Endometrium (tissue), 2 donors: ENCODE measurements around the gene WNK2.

Experiments used
- FAIRE-seq: peaks from 2 replicates; lab custom pipeline; 2012; peaks lifted over from hg19 to GRCh38; lab: Jason Lieb, UNC
- donor health status: control.
- donor health status: control.

WNK2 gene

GRCh38 chr9:93267681-93268505 is 84.0 kb downstream of the WNK2 start:
- FAIRE-seq = no peak

DNA sequence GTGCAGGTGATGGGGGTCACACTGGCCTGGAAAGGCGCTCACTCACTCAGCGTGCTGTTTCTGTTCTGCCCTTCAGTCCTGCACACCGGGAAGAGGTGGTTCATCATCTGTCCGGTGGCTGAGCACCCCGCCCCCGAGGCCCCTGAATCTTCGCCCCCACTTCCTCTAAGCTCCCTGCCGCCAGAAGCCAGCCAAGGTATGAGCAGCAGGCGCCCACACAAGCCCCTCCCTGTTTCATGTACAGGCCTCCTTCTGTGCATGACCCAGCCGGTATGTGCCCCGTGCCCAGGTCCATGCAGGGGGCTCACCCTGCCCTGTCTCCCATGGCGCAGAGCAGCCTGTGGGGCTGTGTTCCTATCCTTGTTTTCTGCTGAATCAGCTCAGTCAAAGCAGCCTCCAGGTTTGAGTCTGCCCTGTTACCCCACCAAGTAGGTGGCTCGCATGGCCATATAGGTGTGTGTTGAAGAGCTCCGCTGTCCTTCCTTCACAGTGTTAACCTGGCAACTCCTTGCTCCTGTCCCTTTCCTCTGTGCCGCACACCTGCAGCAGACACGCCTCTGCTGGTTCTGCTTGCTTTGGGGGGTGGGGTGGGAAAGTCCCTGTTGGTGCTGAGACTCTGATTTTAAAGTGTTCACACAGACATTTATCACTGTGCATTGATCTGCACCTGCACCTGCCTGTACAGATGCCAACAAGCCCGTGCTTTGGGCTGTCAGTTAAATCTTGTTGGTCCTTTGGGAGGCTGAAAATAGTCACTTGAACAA is 84.8 kb downstream of the WNK2 start:
- FAIRE-seq = no peak

DNA sequence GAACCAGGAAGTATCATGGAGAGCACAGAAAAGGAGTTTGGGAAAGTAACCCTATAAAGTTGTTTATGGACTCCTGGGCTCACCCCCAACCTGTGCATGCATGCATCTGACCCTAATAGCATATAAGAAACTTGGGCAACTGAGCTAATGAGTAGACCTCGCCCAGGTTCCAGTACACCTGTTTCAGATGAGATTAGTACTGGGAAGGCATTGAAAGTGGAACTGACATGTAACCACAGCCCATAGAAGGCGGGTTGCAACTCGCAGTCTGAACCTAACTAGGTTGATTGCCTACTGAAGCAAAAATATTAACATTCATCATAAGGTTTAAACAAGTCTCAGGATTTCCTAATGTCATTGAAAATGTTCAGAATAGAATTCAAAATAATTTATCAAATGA is 87.0 kb downstream of the WNK2 start:
- FAIRE-seq = no peak

GRCh38 chr9:93276973-93277372 is 93.0 kb downstream of the WNK2 start:
- FAIRE-seq = no peak

DNA sequence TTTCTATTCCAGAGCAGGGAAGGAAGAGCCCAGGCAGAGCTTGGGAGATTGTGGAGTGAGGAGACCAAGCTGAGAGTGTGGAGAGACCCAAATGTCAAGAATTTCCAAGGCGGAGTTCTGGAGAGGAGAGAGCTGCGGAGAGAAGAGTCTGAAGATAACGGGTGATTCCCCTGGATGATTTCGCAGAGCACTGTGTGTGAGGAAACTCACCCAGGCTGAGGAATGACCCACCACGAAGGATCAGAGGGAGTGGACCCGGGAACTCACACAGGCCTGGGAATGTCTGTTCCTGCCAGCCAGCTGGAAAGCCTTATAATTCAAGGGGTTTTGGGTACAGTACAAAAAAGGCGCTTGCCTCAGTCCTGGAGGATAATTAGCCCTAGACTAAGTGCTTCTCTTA is 94.2 kb downstream of the WNK2 start:
- FAIRE-seq = no peak

DNA sequence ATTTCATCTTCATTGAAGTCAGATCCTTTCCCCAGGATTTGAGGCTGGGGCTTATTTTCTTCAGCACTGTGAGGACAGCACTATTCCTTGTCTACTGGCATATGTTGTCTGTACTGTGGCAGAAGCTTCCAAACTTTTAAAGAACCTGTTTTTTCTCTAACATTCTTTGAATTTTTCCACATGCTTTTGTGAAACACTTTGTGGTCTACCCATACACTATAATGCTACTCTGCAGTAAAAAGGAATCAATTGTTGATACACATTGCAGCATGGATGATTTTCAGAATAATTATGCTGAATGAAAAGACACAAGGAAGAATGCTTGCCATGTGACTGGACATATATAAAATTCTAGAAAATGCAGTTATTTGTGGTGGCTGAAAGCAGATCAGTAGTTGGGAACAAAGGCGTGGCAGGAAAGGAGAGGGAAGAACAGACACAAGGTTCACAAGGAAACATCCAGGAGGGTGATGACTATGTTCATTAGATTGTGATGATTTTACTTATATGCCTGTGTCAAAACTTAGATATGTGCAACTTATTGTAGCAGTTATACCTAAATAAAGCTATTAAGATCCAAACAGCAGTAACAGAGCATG is 96.8 kb downstream of the WNK2 start:
- FAIRE-seq = no peak

DNA sequence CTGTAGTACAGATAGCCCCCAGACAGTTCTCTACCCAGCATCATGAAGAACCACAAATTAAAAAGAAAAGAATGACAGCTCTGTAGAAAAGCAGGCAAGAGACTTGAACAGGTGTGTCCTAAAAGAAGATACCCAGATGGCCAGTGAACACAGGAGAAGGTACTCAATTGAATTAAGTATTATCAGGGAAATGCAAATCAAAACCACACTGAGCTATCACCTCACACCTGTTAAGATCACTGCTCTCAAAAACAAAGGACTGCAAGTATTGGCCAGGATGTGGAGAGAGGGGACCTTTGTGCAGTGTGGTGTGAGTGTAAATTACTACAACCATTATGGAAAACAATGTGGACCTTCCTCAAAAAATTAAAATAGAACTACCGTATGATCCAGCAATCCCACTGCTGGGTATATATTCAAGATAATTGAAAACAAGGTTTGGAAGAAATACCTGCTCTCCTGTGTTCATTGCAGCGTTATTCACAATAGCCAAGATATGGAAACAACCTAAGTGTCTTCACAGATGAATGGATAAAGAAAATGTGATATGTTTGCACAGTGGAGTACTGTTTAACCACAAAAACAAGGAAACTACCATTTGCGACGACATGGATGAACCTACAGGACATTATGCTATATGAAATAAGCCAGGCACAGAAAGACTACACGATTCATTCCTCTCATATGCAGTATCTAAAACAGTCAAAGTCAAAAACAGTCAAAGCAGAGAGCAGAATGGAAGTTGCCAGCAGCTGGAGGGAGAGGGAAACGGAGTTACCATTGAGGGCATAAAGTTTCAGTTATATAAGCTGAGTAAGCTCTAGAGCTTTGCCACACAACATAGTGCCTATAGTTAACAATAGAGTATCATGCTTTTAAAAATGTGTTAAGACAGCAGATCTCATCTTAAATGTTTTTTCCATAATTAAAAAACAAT is 102.6 kb downstream of the WNK2 start:
- FAIRE-seq = no peak

- no peak for FAIRE-seq
Measured at GRCh38 chr9:93287189-93287552, 103.2 kb downstream of the WNK2 start.

DNA sequence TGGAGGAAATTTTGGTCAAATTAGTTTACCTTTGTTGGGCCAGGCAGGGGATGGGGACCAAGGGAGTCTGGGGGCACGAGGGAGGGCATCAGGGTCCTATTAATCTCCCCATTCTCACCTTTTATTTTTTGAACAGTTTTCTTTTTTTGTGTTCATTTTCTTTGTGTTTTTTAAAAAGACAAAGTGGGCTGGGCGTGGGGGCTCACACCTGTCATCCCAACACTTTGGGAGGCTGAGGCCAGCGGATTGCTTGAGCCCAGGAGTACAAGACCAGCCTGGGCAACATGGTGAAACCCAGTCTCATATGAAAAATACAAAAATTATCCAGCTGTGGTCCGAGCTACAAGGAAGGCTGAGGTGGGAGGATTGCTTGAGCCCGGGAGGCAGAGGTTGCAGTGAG is 103.7 kb downstream of the WNK2 start:
- no peak for FAIRE-seq

- no peak for FAIRE-seq
Measured at GRCh38 chr9:93288341-93288740, 104.4 kb downstream of the WNK2 start.

DNA sequence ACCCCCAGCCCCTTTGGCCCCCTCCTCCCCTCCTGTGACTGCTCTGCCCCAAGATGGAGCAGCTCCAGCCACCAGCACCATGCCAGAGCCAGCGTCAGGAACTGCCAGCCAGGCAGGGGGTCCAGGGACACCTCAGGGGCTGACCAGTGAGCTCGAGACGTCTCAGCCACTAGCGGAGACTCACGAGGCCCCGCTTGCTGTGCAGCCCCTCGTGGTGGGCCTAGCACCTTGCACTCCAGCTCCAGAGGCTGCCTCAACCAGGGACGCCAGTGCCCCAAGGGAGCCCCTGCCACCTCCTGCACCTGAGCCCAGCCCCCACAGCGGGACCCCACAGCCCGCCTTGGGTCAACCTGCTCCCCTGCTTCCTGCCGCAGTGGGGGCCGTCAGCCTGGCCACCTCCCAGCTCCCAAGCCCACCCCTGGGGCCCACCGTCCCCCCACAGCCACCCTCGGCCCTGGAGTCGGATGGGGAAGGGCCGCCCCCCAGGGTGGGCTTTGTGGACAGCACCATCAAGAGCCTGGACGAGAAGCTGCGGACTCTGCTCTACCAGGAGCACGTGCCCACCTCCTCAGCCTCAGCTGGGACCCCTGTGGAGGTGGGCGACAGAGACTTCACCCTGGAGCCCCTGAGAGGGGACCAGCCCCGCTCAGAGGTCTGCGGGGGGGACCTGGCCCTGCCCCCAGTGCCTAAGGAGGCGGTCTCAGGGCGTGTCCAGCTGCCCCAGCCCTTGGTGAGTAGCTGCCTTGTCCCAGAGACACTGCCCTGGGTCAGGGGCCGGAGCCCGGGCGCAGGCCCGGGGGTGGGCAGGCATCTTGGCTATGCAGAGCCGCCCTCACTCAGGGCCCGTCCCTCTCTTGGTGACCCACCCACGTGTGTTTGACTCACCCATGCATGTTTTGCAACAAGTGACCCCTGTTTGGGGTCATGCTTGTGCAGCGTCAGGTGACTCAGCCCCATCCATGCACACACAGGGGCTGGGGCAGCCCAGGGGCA is 105.2 kb downstream of the WNK2 start:
- no peak for FAIRE-seq

DNA sequence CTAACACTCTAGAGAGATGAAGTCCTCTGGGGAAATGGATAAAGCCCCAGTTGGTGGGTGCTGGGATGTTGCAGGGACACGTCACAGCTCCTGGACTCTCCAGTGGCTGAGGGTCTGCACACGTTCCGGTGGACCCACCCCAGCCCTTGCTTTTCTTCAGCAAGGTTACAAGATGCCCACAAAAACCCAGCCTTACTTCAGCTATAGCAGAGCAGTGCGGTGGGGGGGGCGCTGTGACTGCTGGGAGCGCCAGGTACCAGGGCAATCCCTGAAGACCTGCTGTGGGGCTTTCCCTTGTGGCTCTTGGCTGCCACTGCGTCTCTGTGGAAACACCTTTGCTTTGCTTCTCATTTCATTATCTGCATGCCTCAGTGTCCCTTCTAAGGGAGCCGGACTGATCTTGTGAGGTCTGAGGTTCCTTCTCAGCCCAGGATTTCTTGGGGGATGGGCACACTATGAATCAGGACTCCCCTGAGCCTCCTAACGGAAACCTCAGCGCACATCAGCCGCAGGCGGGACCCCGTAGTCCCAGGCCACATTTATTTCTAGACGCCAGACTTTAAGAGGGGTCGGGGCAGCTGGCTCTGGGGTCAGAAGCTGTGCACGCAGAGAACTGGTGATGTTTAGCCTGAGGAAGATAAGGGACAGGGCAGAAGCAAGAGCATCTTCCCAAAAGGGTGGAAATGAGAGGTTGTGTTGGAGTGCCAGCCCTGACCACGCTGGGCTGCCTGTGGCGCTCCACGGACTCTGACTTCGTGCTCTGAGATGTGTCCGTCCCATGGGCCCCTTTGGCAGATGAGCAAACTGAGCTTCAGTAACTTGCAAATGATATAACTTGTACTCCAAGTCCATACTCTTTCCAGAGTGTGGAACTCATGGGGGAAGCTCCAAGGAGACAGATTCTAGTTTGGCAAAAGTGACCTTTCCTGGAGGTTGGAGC is 106.8 kb downstream of the WNK2 start:
- no peak for FAIRE-seq

DNA sequence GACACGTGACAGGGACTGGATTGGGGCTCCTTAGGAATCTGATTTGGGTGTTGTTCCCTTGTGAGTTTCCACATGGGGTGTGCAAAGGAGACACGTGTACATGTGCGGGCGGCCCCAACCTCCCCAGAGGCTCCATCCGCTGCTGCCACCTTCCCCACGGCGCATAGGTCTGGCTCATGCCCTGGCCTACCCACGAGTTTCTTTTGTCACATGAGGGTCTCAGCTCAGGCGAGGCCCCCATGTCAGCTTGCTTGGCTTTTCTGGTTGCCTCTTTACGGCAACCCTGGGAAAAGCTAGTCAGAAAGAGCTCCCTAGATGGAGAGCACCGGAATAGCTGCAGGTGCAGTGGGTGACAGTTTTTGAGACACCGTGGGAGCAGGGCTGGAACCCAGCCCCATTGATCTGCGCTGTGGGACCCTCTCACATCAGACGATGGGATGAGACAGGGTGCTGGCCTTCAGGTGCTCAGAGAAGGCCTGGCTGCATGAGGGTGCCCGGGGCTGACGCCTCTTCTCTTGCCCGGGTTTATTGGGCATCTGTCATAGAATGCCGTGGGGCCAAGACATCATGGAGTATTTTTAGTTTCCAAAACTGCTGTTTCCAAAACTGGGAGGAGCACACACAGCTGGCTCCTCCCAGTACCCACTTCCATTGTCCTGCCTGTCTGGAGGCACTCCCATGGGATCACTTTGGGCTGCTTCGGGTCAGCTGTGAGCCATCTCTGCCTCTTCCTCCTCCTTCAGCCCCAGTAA is 107.8 kb downstream of the WNK2 start:
- no peak for FAIRE-seq

- FAIRE-seq = no peak
Measured at GRCh38 chr9:93292288-93292615, 108.3 kb downstream of the WNK2 start.

DNA sequence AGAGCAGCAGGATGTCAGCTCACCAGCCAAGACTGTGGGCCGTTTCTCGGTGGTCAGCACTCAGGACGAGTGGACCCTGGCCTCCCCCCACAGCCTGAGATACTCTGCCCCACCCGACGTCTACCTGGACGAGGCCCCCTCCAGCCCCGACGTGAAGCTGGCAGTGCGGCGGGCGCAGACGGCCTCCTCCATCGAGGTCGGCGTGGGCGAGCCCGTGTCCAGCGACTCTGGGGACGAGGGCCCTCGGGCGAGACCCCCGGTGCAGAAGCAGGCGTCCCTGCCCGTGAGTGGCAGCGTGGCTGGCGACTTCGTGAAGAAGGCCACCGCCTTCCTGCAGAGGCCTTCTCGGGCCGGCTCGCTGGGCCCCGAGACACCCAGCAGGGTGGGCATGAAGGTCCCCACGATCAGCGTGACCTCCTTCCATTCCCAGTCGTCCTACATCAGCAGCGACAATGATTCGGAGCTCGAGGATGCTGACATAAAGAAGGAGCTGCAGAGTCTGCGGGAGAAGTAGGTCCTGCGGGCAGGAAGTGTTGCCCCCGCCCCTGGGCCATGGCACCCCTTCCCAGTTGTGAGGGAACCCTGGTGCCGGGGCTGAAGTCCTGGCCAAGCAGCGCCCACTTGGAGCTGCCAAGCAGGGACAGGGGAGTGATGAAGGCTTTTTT is 108.9 kb downstream of the WNK2 start:
- FAIRE-seq = no peak

GRCh38 chr9:93294011-93294410 is 110.1 kb downstream of the WNK2 start:
- FAIRE-seq = no peak

GRCh38 chr9:93295031-93295430 is 111.1 kb downstream of the WNK2 start:
- peak; percentile 93 for FAIRE-seq

DNA sequence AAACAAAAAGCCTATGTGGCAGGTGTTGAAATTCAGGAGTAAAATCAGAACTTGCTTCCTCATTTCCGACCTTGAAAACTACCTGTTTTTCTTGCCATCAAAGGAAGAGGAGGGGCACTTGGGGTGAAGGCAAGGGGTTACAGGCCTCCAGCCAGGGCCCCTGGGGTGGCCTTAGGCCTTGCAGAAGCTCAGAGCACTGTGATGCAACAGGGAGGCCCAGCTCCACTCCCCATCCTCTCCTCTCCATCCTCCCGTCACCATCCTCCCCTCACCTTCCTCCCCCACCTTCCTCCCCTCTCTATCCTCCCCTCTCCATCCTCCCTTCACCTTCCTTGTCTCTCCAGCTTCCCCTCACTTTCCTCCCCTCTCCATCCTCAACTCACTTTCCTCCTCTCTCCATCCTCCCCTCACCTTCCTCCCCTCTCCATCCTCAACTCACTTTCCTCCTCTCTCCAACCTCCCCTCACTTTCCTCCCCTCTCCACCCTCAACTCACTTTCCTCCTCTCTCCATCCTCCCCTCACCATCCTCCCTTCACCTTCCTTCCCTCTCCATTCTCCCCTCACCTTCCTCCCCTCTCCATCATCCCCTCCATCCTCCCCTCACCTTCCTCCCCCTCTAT is 111.6 kb downstream of the WNK2 start:
- no peak for FAIRE-seq
